Upper lobe of left lung (tissue), 6 donors: ENCODE data around the gene TDRD7. TPM values are rescaled to one million over a fixed set of nuclear protein-coding genes. Genes with fewer than 3 reads are reported as not detected.

Experiments used
- ATAC-seq, 2 donors: fragments of 200-7000 bp; cut with Tn5 transposase; one replicate each; pipeline ENCODE4 v1.9.1; 2022; ENCODE audit warnings: mild to moderate bottlenecking in 2 of 2, moderate library complexity in 2 of 2; ENCODE audit not compliant: low FRiP score in 2 of 2
- DNase-seq, 2 donors: peaks; one replicate each; pipeline ENCODE4 v3.0.0-alpha.2; 2019 to 2020
- H3K27ac ChIP-seq, 4 donors: fragments of 200-600 bp; sonication (generic); one replicate each; pipeline ENCODE4 v1.5.1; 2016 to 2019
- H3K27me3 ChIP-seq, 4 donors: fragments of 200-600 bp; sonication (generic); one replicate each; pipeline ENCODE4 v1.5.1; 2017 to 2019
- H3K36me3 ChIP-seq, 4 donors: fragments of 200-600 bp; sonication (generic); one replicate each; pipeline ENCODE4 v1.5.1; 2016 to 2019
- H3K4me1 ChIP-seq, 4 donors: fragments of 200-600 bp; sonication (generic); one replicate each; pipeline ENCODE4 v1.5.1; 2018 to 2019
- H3K4me3 ChIP-seq, 4 donors: fragments of 200-600 bp; sonication (generic); one replicate each; pipeline ENCODE4 v1.5.1; 2017 to 2019; ENCODE audit warnings: mild to moderate bottlenecking in 2 of 4, moderate library complexity in 1 of 4
- H3K9me3 ChIP-seq, 4 donors: fragments of 200-600 bp; sonication (generic); one replicate each; pipeline ENCODE4 v1.5.1; 2018 to 2019
- EP300 ChIP-seq, 4 donors: sonication (generic); formaldehyde crosslinking; IDR thresholded peaks; one replicate each; pipeline ENCODE4 v1.5.1; 2017; ENCODE audit warnings: antibody characterized with exemption in 4 of 4, control low read depth in 2 of 4
- POLR2A ChIP-seq, 4 donors: fragments of 450-650 bp; IDR thresholded peaks; one replicate each; pipeline ENCODE4 v1.5.1; 2016 to 2017; ENCODE audit warnings: antibody characterized with exemption in 4 of 4, mild to moderate bottlenecking in 2 of 4
- POLR2AphosphoS5 ChIP-seq, 2 donors: sonication (generic); formaldehyde crosslinking; IDR thresholded peaks; one replicate each; pipeline ENCODE4 v1.5.1; 2017; ENCODE audit warnings: antibody characterized with exemption in 2 of 2
- WGBS, 2 donors: methylation state at CpG; one replicate each; pipeline ENCODE4 v1.1.5; 2017 to 2018; 5-methylcytosine and 5-hydroxymethylcytosine counted together
- total RNA-seq, 6 donors: library from RNA; depleted of rRNA in 4 of 6; stranded (reverse); fragments of >200 nt in 4 of 6; gene quantifications; one replicate each; pipeline versions ENCODE4 v1.1.0 to v1.2.1, GENCODE V29; 2016 to 2021
- TF ChIP-seq, protein P1 (sequence below), 6 experiments: fragments of 450-650 bp in 4 of 6; fragments of 200-600 bp in 2 of 6; sonication (generic) in 2 of 6; IDR thresholded peaks; one replicate each; pipeline ENCODE4 v1.5.1; 2016 to 2019; ENCODE audit warnings: antibody characterized with exemption in 6 of 6
- donor health status: DM: no; HTN: no; CAD: no; lungs with moderate emphysema.
- donor health status: DM: no; HTN: yes; CAD: no; lungs with severe emphysema.

The TDRD7 gene
- total RNA-seq, 6 donors from 2014 or later = 9.0 to 21.0 (median 15.3) TPM

- peaks cover 0 to 14% (median 8%) of the 10 kb centered on the region in 4 donors for H3K9me3 ChIP-seq
- H3K36me3 ChIP-seq = no peaks in the 10 kb centered on the region
- no peak overlapping the region for H3K4me3 ChIP-seq
- H3K27me3 ChIP-seq = no peaks in the 10 kb centered on the region
- H3K27ac ChIP-seq = no peak overlapping the region
- no peak for TF ChIP-seq POLR2AphosphoS5 (IDR thresholded peaks at IDR 0.05)
- TF ChIP-seq, protein P1, sequence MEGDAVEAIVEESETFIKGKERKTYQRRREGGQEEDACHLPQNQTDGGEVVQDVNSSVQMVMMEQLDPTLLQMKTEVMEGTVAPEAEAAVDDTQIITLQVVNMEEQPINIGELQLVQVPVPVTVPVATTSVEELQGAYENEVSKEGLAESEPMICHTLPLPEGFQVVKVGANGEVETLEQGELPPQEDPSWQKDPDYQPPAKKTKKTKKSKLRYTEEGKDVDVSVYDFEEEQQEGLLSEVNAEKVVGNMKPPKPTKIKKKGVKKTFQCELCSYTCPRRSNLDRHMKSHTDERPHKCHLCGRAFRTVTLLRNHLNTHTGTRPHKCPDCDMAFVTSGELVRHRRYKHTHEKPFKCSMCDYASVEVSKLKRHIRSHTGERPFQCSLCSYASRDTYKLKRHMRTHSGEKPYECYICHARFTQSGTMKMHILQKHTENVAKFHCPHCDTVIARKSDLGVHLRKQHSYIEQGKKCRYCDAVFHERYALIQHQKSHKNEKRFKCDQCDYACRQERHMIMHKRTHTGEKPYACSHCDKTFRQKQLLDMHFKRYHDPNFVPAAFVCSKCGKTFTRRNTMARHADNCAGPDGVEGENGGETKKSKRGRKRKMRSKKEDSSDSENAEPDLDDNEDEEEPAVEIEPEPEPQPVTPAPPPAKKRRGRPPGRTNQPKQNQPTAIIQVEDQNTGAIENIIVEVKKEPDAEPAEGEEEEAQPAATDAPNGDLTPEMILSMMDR (IDR thresholded peaks at IDR 0.05) = peak; percentile 92 to 96 (median 95)
- TF ChIP-seq POLR2A (IDR thresholded peaks at IDR 0.05) = no peak
- 27 to 42% methylated on average over 13 to 20 of the region's 20 CpGs for WGBS, 2 donors
- peaks cover 0 to 6% (median 3%) of the 10 kb centered on the region in 4 donors for H3K4me1 ChIP-seq
- DNase-seq (peak; percentile 81 to 95), ATAC-seq (peak; percentile 88 to 89)
Observed at GRCh38 chr9:97398999-97399758, 12.7 kb upstream of the TDRD7 start.

DNA sequence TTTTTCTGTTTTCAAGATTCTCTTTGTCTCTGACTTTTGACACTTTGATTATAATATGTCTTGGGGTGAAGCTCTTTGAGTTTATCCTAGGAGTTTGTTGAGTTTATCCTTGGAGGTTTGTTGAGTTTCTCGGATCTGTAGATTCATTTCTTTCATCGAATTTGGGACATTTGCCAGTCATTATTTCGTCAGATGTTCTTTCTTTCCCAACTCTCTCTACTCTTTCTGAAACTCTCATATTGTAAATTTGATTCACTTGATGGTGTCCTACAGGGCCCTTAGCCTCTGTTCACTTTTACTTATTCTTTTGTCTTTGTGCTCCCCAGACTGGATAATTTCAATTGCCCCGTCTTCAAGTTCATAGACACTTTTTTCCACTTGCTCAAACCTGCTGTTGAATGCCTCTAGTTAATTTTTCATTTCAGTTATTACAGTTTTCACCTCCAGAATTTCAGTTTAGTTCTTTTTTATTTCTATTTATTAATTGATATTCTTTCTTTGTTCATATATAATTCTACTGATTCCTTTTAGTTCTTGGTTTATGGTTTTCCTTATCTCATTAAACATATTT is 8.1 kb upstream of the TDRD7 start:
- Histone ChIP-seq H3K27me3 (no peaks in the 10 kb centered on the region), H3K27ac (no peak overlapping the region), H3K36me3 (no peaks in the 10 kb centered on the region), H3K4me3 (no peak overlapping the region), H3K4me1 (peaks cover 0 to 6% (median 4%) of the 10 kb centered on the region in 4 donors), H3K9me3 (peaks cover 0 to 14% (median 9%) of the 10 kb centered on the region in 4 donors)
- TF ChIP-seq POLR2AphosphoS5 (IDR thresholded peaks at IDR 0.05) (no peak), EP300 (IDR thresholded peaks at IDR 0.05) (no peak), POLR2A (IDR thresholded peaks at IDR 0.05) (no peak)
- TF ChIP-seq, protein P1 (IDR thresholded peaks at IDR 0.05) = no peak
- 95 to 96% methylated on average over 4 of the region's 4 CpGs for WGBS, 2 donors
- DNase-seq (no peak), ATAC-seq (no peak)

- H3K36me3 ChIP-seq = no peaks in the 10 kb centered on the region
- H3K9me3 ChIP-seq = peaks cover 0 to 14% (median 9%) of the 10 kb centered on the region in 4 donors
- H3K27ac ChIP-seq = peak overlapping the region in 1 of 4 donors; percentile 42
- H3K4me3 ChIP-seq = no peak overlapping the region
- H3K4me1 ChIP-seq = peaks cover 0 to 2% (median 0%) of the 10 kb centered on the region in 4 donors
- TF ChIP-seq POLR2A (IDR thresholded peaks at IDR 0.05) (no peak), POLR2AphosphoS5 (IDR thresholded peaks at IDR 0.05) (no peak)
- ATAC-seq (no peak), DNase-seq (no peak)
- no peaks in the 10 kb centered on the region for H3K27me3 ChIP-seq
- whole genome bisulfite sequencing, 2 donors = 44 to 59% methylated on average over 2 of the region's 2 CpGs
Observed at GRCh38 chr9:97405551-97405950, 6.3 kb upstream of the TDRD7 start.

DNA sequence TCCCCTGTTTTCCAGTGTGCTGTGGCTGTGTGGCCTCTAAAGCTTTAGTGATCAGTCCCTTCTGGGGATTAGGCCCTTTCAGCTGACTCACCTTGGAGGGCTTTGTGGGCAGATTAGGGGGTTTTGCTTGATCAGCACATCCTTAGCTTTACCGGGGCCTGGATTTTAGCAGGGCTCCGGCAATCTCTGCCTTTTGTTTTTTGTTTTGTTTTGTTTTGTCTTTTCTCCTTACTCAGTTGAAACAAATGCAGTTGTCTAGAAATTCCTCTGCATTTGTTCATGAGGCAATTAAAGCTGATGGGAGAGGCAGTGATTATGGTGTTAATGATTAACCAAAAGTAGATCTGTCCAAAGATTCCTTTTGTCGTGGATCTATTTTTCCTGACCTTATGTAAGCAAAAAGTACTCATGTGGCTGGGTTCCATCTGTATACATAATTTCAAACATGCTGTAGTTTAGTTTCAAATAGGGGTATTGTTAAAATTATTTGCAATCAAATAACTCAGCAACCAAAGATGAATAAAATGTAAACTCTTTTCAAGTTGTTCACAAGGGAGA is 5.2 kb upstream of the TDRD7 start:
- no peak overlapping the region for H3K27ac ChIP-seq
- H3K36me3 ChIP-seq = no peaks in the 10 kb centered on the region
- H3K4me3 ChIP-seq = no peak overlapping the region
- H3K9me3 ChIP-seq = peaks cover 0 to 14% (median 9%) of the 10 kb centered on the region in 4 donors
- ATAC-seq (no peak), DNase-seq (no peak)
- WGBS, 2 donors = 48 to 62% methylated on average over 3 of the region's 3 CpGs
- H3K4me1 ChIP-seq = peaks cover 0 to 5% (median 3%) of the 10 kb centered on the region in 4 donors
- no peaks in the 10 kb centered on the region for H3K27me3 ChIP-seq
- TF ChIP-seq POLR2A (IDR thresholded peaks at IDR 0.05) (no peak), EP300 (IDR thresholded peaks at IDR 0.05) (no peak), POLR2AphosphoS5 (IDR thresholded peaks at IDR 0.05) (no peak)
- TF ChIP-seq, protein P1 (IDR thresholded peaks at IDR 0.05) = no peak

- H3K4me3 ChIP-seq = no peak overlapping the region
- 92 to 96% methylated on average over 4 of the region's 4 CpGs for WGBS, 2 donors
- TF ChIP-seq POLR2A (IDR thresholded peaks at IDR 0.05) (no peak), EP300 (IDR thresholded peaks at IDR 0.05) (no peak), POLR2AphosphoS5 (IDR thresholded peaks at IDR 0.05) (no peak)
- TF ChIP-seq, protein P1 (IDR thresholded peaks at IDR 0.05) = no peak
- H3K4me1 ChIP-seq = peaks cover 8 to 17% (median 11%) of the 10 kb centered on the region in 4 donors
- no peak overlapping the region for H3K27ac ChIP-seq
- no peaks in the 10 kb centered on the region for H3K27me3 ChIP-seq
- no peak for DNase-seq
- no peak for ATAC-seq
- peaks cover 0 to 9% (median 5%) of the 10 kb centered on the region in 4 donors for H3K9me3 ChIP-seq
- H3K36me3 ChIP-seq = no peaks in the 10 kb centered on the region
Observed at GRCh38 chr9:97408562-97408961, 3.3 kb upstream of the TDRD7 start.
